ENCODE results near the gene MGRN1.

MGRN1 gene

GRCh38 chr16:4677390-4677789 is 52.8 kb downstream of the MGRN1 start:
- DNase-seq: no peak

GRCh38 chr16:4677994-4678393 is 53.4 kb downstream of the MGRN1 start:
- DNase-seq: no peak

- no peak for DNase-seq
Measured at GRCh38 chr16:4678596-4678995, 54.0 kb downstream of the MGRN1 start.

- no peak for DNase-seq
Measured at GRCh38 chr16:4679156-4679849, 54.7 kb downstream of the MGRN1 start.

GRCh38 chr16:4679850-4680636 is 55.4 kb downstream of the MGRN1 start:
- DNase-seq: peak; percentile 50

- no peak for DNase-seq
Measured at GRCh38 chr16:4680673-4681470, 56.2 kb downstream of the MGRN1 start.

GRCh38 chr16:4681471-4682083 is 57.0 kb downstream of the MGRN1 start:
- no peak for DNase-seq

- DNase-seq: no peak
Measured at GRCh38 chr16:4682084-4682591, 57.5 kb downstream of the MGRN1 start.

GRCh38 chr16:4682616-4683254 is 58.1 kb downstream of the MGRN1 start:
- peak; percentile 33 for DNase-seq

- no peak for DNase-seq
Measured at GRCh38 chr16:4683255-4684057, 58.8 kb downstream of the MGRN1 start.

GRCh38 chr16:4684058-4684715 is 59.6 kb downstream of the MGRN1 start:
- DNase-seq: no peak

- DNase-seq: no peak
Measured at GRCh38 chr16:4684763-4685162, 60.1 kb downstream of the MGRN1 start.

- no peak for DNase-seq
Measured at GRCh38 chr16:4685292-4685691, 60.7 kb downstream of the MGRN1 start.

- no peak for DNase-seq
Measured at GRCh38 chr16:4685776-4686496, 61.3 kb downstream of the MGRN1 start.

- no peak for DNase-seq
Measured at GRCh38 chr16:4686497-4687210, 62.0 kb downstream of the MGRN1 start.

GRCh38 chr16:4687416-4687815 is 62.8 kb downstream of the MGRN1 start:
- DNase-seq: no peak

- no peak for DNase-seq
Measured at GRCh38 chr16:4687946-4688673, 63.5 kb downstream of the MGRN1 start.

- no peak for DNase-seq
Measured at GRCh38 chr16:4688674-4689045, 64.0 kb downstream of the MGRN1 start.

GRCh38 chr16:4689091-4689671 is 64.6 kb downstream of the MGRN1 start:
- DNase-seq: no peak
